ENCODE results near the gene HS3ST5.

HS3ST5 gene

GRCh38 chr6:114253431-114253830 lies 89.4 kb downstream of the HS3ST5 start:
- H3K9ac ChIP-seq (ENCODE audit: low read length), result no peak overlapping the region
- no peaks in the 10 kb centered on the region for H4K20me1 ChIP-seq (ENCODE audit: low read depth, low read length)
- H3K79me2 ChIP-seq (ENCODE audit: insufficient read depth, low read length), result no peaks in the 10 kb centered on the region
- H3K9me3 ChIP-seq (ENCODE audit: insufficient read depth, low read length), result no peaks in the 10 kb centered on the region
- H3F3A ChIP-seq (ENCODE audit: insufficient read depth), result no peaks in the 10 kb centered on the region
- no peak overlapping the region for H3K4me3 ChIP-seq (ENCODE audit: insufficient read depth, low read length, poor library complexity, severe bottlenecking)
- no peak overlapping the region for H2AFZ ChIP-seq (ENCODE audit: low read depth, low read length, severe bottlenecking)
- H3K27me3 ChIP-seq (ENCODE audit: low read length), result no peaks in the 10 kb centered on the region
- H3K27ac ChIP-seq (ENCODE audit: low read depth, low read length), result no peak overlapping the region
- no peaks in the 10 kb centered on the region for H3K9me2 ChIP-seq (replicated peaks; ENCODE audit: insufficient read depth, low read length)
- TF ChIP-seq EZH2phosphoT487 (conservative IDR thresholded peaks at IDR 0.05; ENCODE audit: low read length), result no peak
- TF ChIP-seq CTCF (IDR thresholded peaks at IDR 0.05; ENCODE audit: insufficient read depth, low read length, poor library complexity, severe bottlenecking), result no peak
- H3K4me2 ChIP-seq (ENCODE audit: low read depth, low read length, poor library complexity, severe bottlenecking), result no peak overlapping the region
- H3K36me3 ChIP-seq (ENCODE audit: low read length), result no peaks in the 10 kb centered on the region

GRCh38 chr6:114249522-114249921 lies 93.3 kb downstream of the HS3ST5 start:
- Histone ChIP-seq H3K9ac (ENCODE audit: low read length) (no peak overlapping the region), H3K27ac (ENCODE audit: low read depth, low read length) (no peak overlapping the region), H2AFZ (ENCODE audit: low read depth, low read length, severe bottlenecking) (no peak overlapping the region), H3F3A (ENCODE audit: insufficient read depth) (no peaks in the 10 kb centered on the region), H3K4me3 (ENCODE audit: insufficient read depth, low read length, poor library complexity, severe bottlenecking) (no peak overlapping the region), H3K36me3 (ENCODE audit: low read length) (no peaks in the 10 kb centered on the region), H3K9me2 (replicated peaks; ENCODE audit: insufficient read depth, low read length) (no peaks in the 10 kb centered on the region), H3K27me3 (ENCODE audit: low read length) (no peaks in the 10 kb centered on the region), H3K4me2 (ENCODE audit: low read depth, low read length, poor library complexity, severe bottlenecking) (no peak overlapping the region), H3K79me2 (ENCODE audit: insufficient read depth, low read length) (no peaks in the 10 kb centered on the region), H4K20me1 (ENCODE audit: low read depth, low read length) (no peaks in the 10 kb centered on the region), H3K9me3 (ENCODE audit: insufficient read depth, low read length) (no peaks in the 10 kb centered on the region)
- no peak for TF ChIP-seq EZH2phosphoT487 (conservative IDR thresholded peaks at IDR 0.05; ENCODE audit: low read length)
- no peak for TF ChIP-seq CTCF (IDR thresholded peaks at IDR 0.05; ENCODE audit: insufficient read depth, low read length, poor library complexity, severe bottlenecking)

- Histone ChIP-seq H3K27ac (ENCODE audit: low read depth, low read length) (no peak overlapping the region), H3K9ac (ENCODE audit: low read length) (no peak overlapping the region), H3K36me3 (ENCODE audit: low read length) (no peaks in the 10 kb centered on the region), H3K9me2 (replicated peaks; ENCODE audit: insufficient read depth, low read length) (no peaks in the 10 kb centered on the region), H3K9me3 (ENCODE audit: insufficient read depth, low read length) (no peaks in the 10 kb centered on the region), H3K4me3 (ENCODE audit: insufficient read depth, low read length, poor library complexity, severe bottlenecking) (no peak overlapping the region), H4K20me1 (ENCODE audit: low read depth, low read length) (no peaks in the 10 kb centered on the region), H3K27me3 (ENCODE audit: low read length) (no peaks in the 10 kb centered on the region), H3K4me2 (ENCODE audit: low read depth, low read length, poor library complexity, severe bottlenecking) (no peak overlapping the region), H3K79me2 (ENCODE audit: insufficient read depth, low read length) (no peaks in the 10 kb centered on the region), H2AFZ (ENCODE audit: low read depth, low read length, severe bottlenecking) (no peak overlapping the region), H3F3A (ENCODE audit: insufficient read depth) (no peaks in the 10 kb centered on the region)
- TF ChIP-seq EZH2phosphoT487 (conservative IDR thresholded peaks at IDR 0.05; ENCODE audit: low read length) (no peak), CTCF (IDR thresholded peaks at IDR 0.05; ENCODE audit: insufficient read depth, low read length, poor library complexity, severe bottlenecking) (no peak)
Measured at GRCh38 chr6:114247101-114247500, 95.7 kb downstream of the HS3ST5 start.

Data from SU-DHL-6 (cell line).